EL (cell line): ENCODE results near the gene ISLR.

Experiments
- DNase-seq: peaks from one replicate; pipeline ENCODE4 v3.0.0-alpha.2; 2016

The ISLR gene

DNA sequence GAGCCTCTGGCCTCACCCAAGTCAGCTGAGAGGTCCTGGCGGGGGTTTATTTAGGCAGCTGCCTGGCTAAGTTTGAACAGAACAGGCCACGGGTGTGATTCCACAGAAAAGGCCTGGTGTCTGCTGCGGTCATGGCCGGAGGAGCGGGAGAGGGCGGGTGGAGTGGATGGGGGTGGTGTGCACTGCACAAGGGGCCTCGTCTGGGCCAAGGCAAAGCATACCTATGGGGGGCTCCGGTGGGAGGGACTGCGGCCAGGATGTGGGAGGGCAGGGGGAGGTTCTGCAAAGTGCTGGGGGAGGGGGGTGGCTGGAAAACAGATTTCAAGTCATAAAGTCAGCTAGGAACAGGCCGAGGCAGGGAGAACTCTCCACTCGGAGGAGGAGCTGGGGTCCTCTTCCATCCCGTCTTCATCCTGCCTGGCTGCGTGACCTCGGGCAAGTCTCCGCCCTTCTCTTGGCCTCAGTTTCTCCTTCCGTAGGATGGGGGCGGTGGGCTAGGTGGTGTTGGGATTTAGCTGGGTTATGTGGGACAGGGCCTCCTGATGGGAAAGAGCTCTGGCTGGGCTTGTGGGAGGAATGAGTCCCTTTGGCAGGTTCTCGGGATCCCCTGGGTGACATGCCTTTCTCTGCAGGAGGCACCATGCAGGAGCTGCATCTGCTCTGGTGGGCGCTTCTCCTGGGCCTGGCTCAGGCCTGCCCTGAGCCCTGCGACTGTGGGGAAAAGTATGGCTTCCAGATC lies 878 bp downstream of the ISLR start:
- no peak for DNase-seq

DNA sequence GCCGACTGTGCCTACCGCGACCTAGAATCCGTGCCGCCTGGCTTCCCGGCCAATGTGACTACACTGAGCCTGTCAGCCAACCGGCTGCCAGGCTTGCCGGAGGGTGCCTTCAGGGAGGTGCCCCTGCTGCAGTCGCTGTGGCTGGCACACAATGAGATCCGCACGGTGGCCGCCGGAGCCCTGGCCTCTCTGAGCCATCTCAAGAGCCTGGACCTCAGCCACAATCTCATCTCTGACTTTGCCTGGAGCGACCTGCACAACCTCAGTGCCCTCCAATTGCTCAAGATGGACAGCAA lies 1.4 kb downstream of the ISLR start:
- DNase-seq = no peak

DNA sequence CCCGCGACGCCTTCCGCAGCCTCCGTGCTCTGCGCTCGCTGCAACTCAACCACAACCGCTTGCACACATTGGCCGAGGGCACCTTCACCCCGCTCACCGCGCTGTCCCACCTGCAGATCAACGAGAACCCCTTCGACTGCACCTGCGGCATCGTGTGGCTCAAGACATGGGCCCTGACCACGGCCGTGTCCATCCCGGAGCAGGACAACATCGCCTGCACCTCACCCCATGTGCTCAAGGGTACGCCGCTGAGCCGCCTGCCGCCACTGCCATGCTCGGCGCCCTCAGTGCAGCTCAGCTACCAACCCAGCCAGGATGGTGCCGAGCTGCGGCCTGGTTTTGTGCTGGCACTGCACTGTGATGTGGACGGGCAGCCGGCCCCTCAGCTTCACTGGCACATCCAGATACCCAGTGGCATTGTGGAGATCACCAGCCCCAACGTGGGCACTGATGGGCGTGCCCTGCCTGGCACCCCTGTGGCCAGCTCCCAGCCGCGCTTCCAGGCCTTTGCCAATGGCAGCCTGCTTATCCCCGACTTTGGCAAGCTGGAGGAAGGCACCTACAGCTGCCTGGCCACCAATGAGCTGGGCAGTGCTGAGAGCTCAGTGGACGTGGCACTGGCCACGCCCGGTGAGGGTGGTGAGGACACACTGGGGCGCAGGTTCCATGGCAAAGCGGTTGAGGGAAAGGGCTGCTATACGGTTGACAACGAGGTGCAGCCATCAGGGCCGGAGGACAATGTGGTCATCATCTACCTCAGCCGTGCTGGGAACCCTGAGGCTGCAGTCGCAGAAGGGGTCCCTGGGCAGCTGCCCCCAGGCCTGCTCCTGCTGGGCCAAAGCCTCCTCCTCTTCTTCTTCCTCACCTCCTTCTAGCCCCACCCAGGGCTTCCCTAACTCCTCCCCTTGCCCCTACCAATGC lies 2.0 kb downstream of the ISLR start:
- DNase-seq = no peak

DNA sequence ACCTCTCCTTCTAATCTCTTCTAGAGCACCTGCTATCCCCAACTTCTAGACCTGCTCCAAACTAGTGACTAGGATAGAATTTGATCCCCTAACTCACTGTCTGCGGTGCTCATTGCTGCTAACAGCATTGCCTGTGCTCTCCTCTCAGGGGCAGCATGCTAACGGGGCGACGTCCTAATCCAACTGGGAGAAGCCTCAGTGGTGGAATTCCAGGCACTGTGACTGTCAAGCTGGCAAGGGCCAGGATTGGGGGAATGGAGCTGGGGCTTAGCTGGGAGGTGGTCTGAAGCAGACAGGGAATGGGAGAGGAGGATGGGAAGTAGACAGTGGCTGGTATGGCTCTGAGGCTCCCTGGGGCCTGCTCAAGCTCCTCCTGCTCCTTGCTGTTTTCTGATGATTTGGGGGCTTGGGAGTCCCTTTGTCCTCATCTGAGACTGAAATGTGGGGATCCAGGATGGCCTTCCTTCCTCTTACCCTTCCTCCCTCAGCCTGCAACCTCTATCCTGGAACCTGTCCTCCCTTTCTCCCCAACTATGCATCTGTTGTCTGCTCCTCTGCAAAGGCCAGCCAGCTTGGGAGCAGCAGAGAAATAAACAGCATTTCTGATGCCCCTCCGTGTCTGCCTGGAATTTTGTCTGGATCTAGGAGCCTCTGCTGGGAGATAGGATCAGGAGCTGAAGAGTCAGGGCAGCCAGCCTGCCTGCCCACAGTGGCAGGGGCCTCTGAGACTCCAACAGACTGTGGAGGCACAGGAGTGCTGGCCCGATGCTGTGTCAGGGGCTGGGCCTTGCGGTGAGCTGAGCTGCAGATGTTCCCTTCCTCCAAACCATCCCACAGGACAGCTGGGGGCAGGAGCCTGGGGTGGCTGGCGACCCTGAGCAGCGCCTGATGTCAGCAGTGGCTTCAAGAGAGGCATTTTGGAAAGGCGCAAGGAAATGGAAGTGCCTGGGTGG lies 3.0 kb downstream of the ISLR start:
- no peak for DNase-seq

DNA sequence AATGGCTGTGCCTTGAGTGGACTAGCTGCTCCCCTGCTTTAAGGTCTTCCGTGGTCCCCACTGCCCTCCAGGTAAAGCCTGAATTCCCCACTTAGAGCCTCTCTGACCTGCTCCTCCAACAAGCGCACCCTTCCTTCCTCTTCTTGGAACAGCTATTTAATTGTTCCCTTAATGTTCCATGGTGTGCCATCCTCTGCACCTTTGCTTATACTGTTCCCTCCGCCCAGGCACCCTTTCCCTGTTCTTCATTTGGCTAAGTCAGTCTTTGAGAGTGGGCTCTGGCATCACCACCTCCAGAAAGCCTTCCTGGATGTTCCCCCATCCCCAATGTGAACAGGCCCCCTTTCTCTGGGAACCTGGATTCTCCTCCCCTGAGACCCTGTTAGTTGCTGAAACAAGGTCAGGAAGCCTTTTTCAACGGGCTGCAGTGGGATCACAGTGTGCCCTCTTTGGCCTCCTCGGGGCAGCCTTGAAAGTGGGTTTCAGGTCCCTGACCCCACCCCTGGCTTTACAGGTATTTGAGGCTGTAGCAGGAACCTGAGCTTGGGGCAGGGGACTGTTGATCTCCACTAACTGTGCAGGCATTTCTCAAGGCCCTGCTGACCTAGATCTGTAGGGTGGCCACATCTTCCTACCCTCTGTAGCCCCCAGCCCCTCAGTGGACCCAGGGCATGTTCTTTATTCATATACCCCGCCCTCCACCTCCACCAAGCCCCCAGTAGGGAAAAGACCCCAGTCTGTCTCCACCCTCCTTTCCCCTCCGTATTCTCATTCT lies 5.0 kb downstream of the ISLR start:
- no peak for DNase-seq

DNA sequence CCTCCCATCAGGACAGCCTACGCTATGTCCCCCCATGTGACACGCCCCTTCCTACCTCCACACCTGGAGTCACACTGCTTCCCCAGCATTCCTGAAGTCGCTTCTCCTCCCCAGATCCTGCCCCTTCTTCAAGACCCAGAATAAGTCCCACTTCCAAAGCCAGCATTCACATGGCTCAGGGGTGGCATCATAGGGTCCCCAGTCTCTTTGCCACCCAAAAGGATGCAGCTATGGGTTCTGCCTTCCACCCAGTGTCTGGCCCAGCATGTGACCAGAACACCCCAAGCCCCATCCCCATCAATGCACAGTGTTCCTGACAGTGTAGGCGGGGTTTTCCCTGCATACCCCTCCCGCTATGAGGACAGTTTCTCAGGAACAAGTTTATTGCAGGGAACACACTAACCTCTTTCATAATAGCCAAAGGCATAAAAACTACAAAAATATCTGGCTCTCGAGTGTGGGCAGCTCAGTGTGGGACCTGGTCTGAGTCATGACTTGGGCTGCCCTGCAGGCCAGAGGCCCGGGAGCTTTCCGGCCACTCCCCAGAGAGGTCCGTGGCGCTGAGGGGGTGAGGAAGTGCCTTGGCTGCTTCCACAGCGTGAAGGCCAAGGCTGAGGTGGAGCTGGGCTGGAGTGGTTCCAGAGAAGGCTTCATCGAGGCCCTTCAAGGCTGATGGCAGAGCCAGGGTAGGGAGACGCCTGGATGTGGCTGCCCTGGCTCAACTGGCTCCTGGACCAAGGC lies 5.8 kb downstream of the ISLR start:
- peak; percentile 97 for DNase-seq

DNA sequence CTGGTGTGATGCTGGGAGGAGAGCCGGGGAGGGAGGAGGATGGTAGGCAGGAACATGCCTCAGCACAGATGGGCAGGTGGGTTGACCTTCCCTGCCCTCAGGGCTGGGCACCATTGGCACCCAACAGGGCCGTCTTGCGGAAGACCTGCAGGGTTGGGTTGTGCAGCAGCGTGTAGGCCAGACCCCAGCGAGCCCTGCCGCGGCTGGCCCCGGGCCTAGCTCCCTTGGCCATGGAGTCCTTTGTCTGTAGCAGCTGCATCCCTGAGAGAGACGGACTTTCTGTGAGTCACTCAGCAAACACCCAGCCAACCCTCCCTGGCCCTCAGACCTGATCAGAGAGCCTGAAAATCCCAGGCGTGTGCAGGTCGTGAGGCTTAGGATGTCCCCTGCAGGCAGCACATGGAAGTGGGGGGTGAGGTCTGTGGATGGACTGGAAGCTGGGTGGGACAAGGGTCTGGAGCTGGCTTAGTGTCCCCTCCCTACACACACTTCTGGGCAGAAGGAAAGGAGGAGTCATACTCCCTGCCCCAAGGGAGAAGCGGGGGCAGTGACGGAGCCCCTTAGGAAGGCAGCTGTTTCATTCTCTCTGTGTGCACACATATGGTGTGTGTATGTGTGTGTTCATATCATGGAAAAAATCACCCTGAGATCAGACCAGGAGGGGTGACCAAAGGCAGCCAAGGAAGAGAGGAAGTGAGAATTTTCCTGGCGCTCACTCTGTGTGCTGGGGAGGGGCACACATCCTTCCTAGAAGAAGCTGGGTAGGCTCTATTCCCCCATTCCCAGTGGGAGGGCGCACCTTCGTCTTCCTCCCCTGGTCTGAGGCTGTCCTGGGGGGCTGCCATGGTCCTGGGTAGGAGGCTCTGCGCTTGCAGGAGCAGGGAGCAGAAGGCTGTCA lies 6.7 kb downstream of the ISLR start:
- DNase-seq = peak; percentile 74

DNA sequence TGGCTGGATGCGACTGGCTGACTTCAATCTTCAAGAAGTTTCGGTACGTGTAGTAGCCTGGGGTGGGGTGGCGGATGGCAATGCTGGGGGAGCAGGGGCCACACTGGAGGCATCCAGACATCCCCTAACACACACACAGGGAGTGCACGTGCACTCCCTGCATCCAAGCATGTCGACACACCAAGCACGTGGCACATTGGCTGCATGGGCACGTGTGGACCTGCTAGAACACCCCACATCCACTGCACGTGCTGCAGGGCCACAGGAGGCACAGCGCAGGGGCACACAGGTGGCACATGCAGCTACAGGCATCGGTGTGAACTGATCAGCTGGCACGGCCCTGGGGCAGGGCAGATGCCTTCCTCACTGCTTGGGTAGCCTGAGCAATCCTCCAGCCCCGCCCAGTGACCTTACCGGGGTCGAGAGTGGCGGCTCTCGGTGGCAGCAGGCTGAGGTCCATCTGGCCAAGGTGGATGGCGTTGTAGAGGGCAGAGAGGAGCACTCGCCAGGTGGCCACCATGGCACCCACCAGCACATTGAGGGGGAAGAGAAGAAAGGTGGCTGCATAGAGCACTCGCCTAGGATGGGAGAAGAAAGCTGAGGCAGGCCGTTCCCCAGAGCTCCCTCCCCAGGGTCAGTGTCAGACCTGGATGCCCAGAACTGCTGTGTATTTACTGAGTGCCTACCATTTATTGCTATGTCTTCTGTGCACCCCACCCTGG lies 7.5 kb downstream of the ISLR start:
- no peak for DNase-seq

DNA sequence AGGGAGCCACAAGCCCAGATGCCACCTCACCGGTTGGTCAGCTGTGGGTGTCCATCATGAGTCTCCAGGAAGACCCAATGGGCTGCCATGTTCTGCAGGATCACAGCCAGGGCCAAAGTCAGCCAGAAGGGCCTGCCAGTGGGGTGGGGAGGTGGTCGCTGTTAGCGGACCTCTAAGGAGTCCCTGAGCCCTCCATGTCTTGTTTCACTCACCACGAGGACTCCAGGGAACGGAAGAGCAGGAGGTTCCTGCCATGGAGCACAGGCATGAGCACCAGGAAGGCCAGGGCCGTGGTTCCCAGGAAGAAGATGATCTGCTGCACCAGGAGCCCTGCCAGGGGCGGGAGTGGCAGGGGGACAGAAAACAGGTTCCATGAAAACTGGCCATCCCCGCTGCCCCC lies 8.6 kb downstream of the ISLR start:
- no peak for DNase-seq

DNA sequence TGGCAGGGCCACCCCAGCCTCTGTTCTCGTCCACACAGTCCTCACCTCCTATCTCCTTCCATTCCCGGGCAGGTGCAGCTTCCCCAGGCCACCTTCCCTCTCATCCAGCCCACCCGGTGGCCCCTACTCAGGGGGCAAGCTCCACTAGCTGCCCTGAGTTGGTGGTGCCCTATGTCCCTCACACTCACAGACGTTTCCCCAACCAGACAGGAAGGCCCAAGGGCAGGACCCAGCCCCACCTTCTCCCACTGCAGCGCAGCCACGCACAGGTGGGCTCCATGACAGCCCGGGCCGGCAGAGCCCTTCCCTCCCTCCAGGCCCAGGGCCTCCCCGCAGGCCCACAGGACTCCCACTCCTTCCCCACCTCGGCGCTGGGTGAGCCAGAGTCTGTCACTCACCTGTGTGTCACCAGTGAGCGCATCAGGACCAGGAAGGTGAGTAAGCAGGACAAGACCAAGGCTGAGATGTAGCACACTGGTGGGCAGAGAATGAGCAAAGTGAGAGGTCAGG lies 11.1 kb downstream of the ISLR start:
- DNase-seq = no peak

DNA sequence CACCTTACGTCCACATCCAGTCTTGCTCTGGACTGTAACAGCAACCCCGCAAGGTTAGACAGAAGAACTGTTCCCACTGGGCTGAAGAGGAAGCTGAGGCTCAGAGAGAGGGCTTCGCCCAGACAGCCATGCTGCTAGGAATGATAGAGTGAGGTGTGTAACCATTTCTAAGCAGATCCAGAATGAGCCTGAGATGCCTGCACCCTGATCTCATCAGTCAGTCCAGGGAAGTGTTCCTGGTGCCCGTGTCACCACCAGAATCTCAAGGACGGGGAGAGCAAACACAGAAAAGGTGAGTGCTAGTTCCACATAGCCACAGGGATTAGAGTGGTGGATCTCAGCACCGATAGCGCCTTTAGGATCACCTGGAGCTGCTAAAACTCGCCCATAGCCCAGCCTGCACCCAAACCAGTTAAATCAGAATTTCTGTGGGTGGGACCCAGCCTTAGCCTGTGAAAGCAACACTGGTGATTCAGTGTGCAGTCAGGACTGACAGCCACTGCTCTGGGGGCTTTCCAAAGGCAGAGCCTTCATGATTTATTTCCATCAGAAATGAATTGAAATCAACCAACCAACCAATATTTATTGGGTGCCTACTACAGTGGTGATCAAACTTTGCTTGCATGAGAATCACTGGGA lies 12.3 kb downstream of the ISLR start:
- no peak for DNase-seq

DNA sequence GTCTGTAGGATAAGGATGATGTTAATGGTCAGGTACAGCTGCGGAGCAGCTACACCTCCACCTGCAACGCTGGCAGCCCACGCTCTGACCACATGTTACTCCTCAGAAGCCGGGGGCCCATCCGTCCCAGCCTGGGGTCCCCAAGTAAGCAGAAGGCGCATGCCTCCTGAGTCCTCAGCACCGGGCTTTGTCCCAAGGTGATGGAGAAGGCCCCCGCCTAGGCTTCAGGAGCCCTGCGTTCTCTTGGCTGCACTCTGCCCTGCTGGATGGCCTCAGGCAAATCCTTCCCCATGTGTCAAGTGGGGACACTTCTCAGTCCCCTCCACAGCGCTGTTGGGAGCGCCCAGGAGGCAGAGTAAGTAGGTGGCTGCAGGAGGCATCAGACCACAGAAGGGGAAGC lies 14.7 kb downstream of the ISLR start:
- no peak for DNase-seq

DNA sequence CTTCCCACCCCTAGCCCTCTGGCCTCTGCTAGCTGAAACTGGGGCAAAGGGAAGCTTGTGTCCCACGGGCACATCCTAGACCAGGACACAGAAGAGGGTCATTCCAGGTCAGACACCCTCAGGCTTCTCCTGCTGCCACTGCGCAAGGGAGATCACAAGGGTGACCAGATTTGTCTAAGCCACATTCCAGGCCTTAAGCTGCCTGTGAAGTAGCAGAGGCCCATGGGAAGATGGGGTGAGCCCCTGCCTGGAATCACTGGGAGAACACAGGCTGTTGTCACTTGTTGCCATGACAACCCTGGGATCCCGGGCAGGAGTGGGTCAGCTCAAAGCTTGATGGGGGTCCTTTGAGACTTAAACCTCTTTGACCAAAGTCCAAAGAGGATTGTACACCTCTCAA lies 18.3 kb downstream of the ISLR start:
- no peak for DNase-seq

DNA sequence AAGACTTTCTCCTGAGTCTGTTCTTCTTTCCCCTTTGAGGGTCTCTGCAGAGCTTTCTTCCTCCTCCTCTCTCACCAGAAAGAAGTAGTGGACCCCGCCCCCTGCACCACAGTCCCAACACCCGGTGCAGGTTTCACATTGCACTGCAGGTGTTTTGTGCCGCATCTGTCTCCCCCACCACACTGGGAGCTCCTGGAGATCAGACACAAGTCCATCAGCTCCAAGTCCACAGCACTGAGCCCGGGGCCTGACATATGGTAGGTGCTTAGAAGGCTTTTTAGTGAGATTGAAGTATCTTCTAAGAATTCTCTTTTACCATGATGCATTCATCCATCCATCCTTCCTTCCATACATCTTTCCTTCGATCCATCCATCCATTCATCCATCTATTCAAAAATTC lies 19.2 kb downstream of the ISLR start:
- no peak for DNase-seq

DNA sequence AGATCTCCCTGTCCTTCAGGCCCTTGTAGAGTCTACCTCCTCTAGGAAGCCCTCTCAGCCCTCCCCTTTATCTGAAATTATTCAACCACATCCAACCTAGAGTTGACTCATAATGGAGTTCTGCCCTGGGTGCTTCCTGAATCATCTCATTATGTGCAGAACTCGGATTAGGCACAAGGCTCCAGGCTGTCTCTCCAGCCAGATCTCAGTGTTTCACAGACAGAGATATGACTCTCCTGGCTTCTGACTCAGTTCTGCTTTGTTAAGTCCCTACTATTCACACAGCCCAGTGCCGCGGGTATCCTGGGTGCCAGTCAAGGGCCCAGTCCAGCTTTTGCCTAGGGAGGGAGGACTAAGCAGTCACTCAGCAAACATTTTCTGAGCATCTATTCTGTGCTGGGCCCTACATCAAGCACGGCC lies 19.8 kb downstream of the ISLR start:
- DNase-seq = peak; percentile 93

DNA sequence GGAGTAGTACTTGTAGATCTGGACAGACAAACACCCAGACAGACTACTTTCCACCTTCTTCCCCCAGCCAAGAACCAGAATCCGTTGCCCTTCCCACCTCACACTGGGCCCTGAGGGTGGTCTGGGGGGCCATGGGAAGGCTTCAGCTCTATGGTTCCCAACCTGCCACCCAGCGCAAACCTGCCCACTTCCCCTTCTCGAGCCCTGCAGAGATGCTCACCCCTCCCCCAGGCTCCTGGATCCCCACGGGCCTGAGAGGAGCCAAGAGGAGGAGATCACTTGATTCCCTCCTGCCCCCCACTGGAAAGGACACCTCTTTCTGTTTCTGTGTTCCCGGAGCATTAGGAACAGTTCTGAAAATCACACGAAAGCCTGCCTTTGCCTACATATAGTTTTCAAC lies 20.4 kb downstream of the ISLR start:
- no peak for DNase-seq

DNA sequence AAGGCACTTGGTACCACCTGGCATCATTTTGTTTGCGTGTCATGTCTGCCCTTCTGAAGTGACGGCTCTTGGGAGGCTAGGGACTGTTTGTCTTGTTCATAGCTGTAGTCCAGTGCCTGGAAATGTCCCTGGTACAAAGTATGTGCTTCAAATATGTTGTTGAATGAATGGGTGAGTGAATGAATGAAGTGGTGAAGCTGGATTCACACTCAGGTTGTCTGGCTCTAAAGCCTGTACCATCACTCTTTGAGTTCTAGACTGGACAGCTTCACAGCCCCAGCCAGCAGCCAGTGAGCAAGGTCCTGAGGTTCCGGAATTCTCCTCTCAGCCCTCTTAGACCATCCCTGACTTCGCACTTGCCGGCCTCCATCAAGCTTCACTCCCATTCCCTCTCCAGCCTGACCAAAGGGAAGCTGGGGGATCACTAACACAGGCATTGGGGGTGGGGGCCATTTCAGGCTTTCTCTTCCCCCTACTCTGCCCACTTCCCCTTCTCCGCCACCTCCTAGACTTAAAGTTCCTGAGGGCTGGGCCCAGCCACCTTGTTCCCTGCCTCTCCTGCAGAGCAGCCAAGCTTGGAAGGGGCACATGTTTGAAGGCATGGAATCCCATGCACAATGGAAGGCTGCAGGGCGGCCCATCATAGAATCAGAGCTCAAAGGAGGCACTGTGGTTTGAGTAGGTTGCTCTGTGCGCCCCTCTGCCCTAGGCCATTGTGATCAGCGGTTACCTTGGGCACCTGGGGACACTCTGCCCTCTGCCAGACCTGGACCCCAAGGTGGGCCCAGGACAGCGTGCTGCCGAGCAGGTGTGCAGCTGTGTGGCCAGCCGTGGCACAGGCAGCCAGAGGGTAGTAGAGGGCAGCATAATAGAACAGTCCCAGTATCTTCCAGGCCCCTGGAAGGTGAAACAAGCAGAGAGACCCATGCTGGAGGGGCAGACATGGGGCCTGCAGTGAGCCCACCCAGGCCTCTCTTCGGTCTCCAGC lies 21.4 kb downstream of the ISLR start:
- DNase-seq = no peak

DNA sequence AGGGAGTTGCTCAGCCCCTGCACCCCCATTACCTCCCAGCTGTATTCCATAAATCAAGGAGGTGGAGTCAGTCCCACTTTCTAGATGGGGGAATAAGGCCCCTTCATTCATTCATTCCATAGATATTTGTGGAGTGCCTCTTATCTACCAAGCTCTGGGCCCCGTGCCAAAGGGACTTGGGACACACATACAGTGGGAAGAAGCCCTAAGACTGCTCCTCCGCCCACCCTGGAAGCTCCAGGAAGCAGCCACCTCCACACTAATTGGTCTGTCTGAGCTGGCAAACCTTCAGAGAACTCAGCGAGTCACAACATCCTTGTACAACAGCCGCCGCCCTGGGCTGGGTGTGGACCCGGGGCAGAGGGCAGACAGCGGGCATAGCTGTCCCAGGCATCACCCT lies 22.7 kb downstream of the ISLR start:
- DNase-seq = peak; percentile 99
